ENCODE results near the gene WDR27. TPM values are rescaled to one million over a fixed set of nuclear protein-coding genes. Genes with fewer than 3 reads are reported as not detected.

The WDR27 gene
- polyA plus RNA-seq, 2 of the 4 experiments (the other 2 are of a cell fraction) = 18.9 to 36.1 TPM

- TF ChIP-seq FOSL2 (IDR thresholded peaks at IDR 0.05) (no peak), FOSL2 (CRISPR knock-in tag; IDR thresholded peaks at IDR 0.05) (no peak), CBX8 (IDR thresholded peaks at IDR 0.05) (no peak), RAD21 (conservative IDR thresholded peaks at IDR 0.05 in 1 of 2, IDR thresholded peaks at IDR 0.05 in 1 of 2) (no peak)
These were observed 155.8 kb downstream of the WDR27 start (continued) for GRCh38 chr6:169545982-169546381.

DNA sequence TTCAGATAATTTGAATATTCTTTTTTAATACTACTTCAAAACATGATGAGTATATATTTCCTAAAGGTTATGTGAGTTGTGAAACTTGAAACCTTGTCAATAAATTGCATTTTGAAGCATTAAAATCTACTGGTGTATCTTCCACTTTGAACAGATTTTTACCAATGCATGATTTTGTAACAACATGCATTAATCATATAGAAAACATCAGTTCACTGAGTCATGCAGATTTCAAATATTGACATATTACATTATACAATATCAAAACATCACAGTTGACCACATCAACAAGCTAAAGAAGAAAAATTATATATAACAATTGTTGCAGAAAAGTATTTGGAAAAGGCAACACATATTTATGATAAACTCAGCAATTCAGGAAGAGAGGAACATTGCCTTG lies 158.1 kb downstream of the WDR27 start:
- ATAC-seq (no peak), FAIRE-seq (no peak), DNase-seq (ENCODE audit: low read depth in 1 of 2, low spot score in 1 of 2) (no peak)
- ChIA-PET CTCF (no interaction called here), POLR2A (no interaction called here)
- TF ChIP-seq CTCF (IDR thresholded peaks at IDR 0.05) (no peak), JUN (IDR thresholded peaks at IDR 0.05) (no peak), NR3C1 (IDR thresholded peaks at IDR 0.05) (no peak), POLR2A (IDR thresholded peaks at IDR 0.05; ENCODE audit: low read length) (no peak), FOXS1 (CRISPR knock-in tag; IDR thresholded peaks at IDR 0.05) (no peak), HOXA7 (CRISPR knock-in tag; IDR thresholded peaks at IDR 0.05) (no peak), FOSB (CRISPR knock-in tag; IDR thresholded peaks at IDR 0.05) (no peak)
- no peak overlapping the region for H3K27ac ChIP-seq
- no peak overlapping the region for H3K4me2 ChIP-seq
- H3K4me3 ChIP-seq = no peak overlapping the region
- no peaks in the 10 kb centered on the region for H3K9me3 ChIP-seq
- H3K4me1 ChIP-seq = 0 out of 3 replicates have a peak, but pooled peaks cover 4% of the 10 kb centered on the region

- no peak for TF ChIP-seq KDM1A (IDR thresholded peaks at IDR 0.05; ENCODE audit: low read depth)
- Histone ChIP-seq H3K4me3 (no peak overlapping the region), H3K9me3 (no peaks in the 10 kb centered on the region), H3K27ac (no peak overlapping the region), H3K4me2 (no peak overlapping the region), H3K4me1 (0 out of 3 replicates have a peak, but pooled peaks cover 4% of the 10 kb centered on the region)
- no peak for FAIRE-seq
- ATAC-seq = no peak
- no peak for DNase-seq (ENCODE audit: low read depth in 1 of 2, low spot score in 1 of 2)
- 78% methylated on average over 1 of the region's 1 CpG for WGBS (ENCODE audit: missing lambda C conversion rate)
- POLR2A ChIA-PET = no interaction called here
- CTCF ChIA-PET = no interaction called here
These were observed 159.3 kb downstream of the WDR27 start for GRCh38 chr6:169542491-169542890.

- Histone ChIP-seq H3K4me1 (0 out of 3 replicates have a peak, but pooled peaks cover 4% of the 10 kb centered on the region), H3K27ac (no peak overlapping the region), H3K4me2 (no peak overlapping the region), H3K9me3 (no peaks in the 10 kb centered on the region; the same call in 2 of the 3 replicates), H3K4me3 (no peak overlapping the region)
- no peak for ATAC-seq
- WGBS (ENCODE audit: missing lambda C conversion rate) = 93% methylated on average over 5 of the region's 5 CpGs
- CTCF ChIA-PET = no interaction called here
- DNase-seq (ENCODE audit: low read depth in 1 of 2, low spot score in 1 of 2) = no peak
- FAIRE-seq = no peak
- POLR2A ChIA-PET = no interaction called here
- no peak for TF ChIP-seq MAZ (IDR thresholded peaks at IDR 0.05; ENCODE audit: borderline replicate concordance, low read depth, low read length)
- no peak for TF ChIP-seq ATOH8 (CRISPR knock-in tag; IDR thresholded peaks at IDR 0.05; ENCODE audit: low read depth)
- TF ChIP-seq FOSL2 (IDR thresholded peaks at IDR 0.05) = no peak
- no peak for TF ChIP-seq FOSL2 (CRISPR knock-in tag; IDR thresholded peaks at IDR 0.05)
- TF ChIP-seq FOXS1 (CRISPR knock-in tag; IDR thresholded peaks at IDR 0.05) = no peak
- TF ChIP-seq, protein P1, sequence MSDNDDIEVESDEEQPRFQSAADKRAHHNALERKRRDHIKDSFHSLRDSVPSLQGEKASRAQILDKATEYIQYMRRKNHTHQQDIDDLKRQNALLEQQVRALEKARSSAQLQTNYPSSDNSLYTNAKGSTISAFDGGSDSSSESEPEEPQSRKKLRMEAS (IDR thresholded peaks at IDR 0.05) = no peak
- no peak for TF ChIP-seq MAFK (IDR thresholded peaks at IDR 0.05; ENCODE audit: partially characterized antibody)
- no peak for TF ChIP-seq POLR2A (IDR thresholded peaks at IDR 0.05; ENCODE audit: low read length)
- TF ChIP-seq USF2 (IDR thresholded peaks at IDR 0.05) = no peak
- TF ChIP-seq ZSCAN20 (CRISPR knock-in tag; IDR thresholded peaks at IDR 0.05) = no peak
- TF ChIP-seq CTCF (IDR thresholded peaks at IDR 0.05) = no peak
- no peak for TF ChIP-seq RFX5 (IDR thresholded peaks at IDR 0.05)
- no peak for TF ChIP-seq ZNF302 (CRISPR knock-in tag; IDR thresholded peaks at IDR 0.05)
- no peak for TF ChIP-seq MYC (IDR thresholded peaks at IDR 0.05; ENCODE audit: borderline replicate concordance, low read length)
- TF ChIP-seq REST (IDR thresholded peaks at IDR 0.05) = no peak
These were observed 162.5 kb downstream of the WDR27 start for GRCh38 chr6:169539176-169539897.
